ENCODE measurements around the gene SLC44A3.

SLC44A3 gene

DNA sequence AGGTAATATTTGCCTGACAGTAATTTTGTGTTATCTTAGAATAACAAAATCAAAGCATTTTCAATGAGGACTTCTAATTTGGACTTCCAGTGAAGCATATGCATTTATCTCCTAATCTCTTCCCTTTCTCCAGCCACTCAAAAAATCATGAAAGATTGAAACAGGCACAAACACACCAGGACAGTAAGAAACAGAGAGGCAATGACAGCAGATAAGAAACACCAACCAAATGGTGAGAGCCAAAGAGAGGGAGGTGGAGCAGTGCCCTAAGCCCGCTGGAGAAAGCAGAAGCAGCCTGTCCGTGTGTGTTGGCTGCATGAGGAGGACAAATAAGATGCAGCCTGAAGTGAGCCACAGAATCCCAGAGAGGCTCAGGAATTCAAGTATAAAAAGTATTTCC lies 39.0 kb downstream of the SLC44A3 start:
- H3K9me3 Mint-ChIP-seq, result no peaks in the 10 kb centered on the region
- H3K27ac Mint-ChIP-seq, result no peak overlapping the region
- H3K36me3 Mint-ChIP-seq, result no peaks in the 10 kb centered on the region
- no peak for DNase-seq
- CTCF ChIA-PET, result interaction anchor here (2.5 to 3.5 kb wide), 2 partner anchors 183 to 184 kb away, joined by 9 to 11 read pairs; no protein-coding TSS in a partner anchor
- H3K4me1 Mint-ChIP-seq, result no peaks in the 10 kb centered on the region
- H3K27me3 Mint-ChIP-seq, result peaks cover 19% of the 10 kb centered on the region
- H3K4me3 Mint-ChIP-seq, result no peak overlapping the region

DNA sequence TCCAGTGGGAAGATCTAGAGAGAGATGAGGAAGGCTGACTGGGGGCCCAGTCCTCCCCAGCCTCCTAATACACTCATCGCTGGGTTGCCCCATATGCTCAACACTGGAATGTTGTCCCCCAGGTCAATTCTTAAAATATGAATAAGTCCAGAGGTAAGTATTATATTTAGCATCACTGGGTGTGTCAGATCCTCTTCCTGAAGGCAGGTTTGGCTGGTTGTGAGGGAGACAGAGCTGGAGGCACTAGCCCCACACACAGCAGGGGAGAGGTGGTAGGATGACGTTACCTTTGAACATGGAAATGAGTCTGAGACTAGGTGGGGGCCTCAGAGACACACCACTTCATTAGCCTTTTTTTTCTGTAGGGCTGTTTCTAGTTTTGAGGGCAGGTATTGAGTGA lies 42.6 kb downstream of the SLC44A3 start:
- H3K4me3 Mint-ChIP-seq, result no peak overlapping the region
- no peak overlapping the region for H3K27ac Mint-ChIP-seq
- DNase-seq, result no peak
- no peaks in the 10 kb centered on the region for H3K9me3 Mint-ChIP-seq
- no peaks in the 10 kb centered on the region for H3K4me1 Mint-ChIP-seq
- H3K27me3 Mint-ChIP-seq, result peaks cover 24% of the 10 kb centered on the region
- CTCF ChIA-PET, result interaction anchor here (1.0 to 3.3 kb wide), 2 partner anchors 9 to 181 kb away, joined by 4 to 20 read pairs; no protein-coding TSS in a partner anchor
- H3K36me3 Mint-ChIP-seq, result no peaks in the 10 kb centered on the region

DNA sequence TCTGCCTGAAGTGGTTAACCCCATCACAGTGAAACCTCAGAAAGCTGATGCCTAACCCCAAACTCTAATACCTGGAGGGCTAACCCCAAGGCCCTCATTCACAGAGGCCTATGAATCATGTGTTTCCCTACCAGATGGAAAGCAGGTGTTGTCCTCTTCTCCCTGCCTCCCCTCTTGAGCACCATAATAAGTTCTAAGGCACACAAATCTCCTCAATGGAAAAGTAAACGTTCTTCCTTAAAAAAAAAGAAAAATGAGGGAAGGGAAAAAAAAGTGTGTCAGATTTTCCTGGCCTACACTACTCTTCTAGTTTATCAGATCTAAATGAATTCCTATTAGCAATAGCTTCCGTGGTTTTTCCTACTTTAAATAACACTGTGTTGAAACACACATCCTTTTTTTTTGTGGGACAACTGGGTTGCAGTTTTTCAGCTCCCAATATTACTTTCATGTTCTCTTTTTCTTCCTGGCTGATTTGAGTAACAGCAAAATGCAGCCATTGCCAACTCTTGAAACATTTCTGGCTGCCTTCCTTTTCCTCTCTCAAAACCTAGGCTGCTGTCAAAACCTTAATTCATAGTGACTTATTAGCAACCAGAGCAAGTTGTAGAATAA lies 43.2 kb downstream of the SLC44A3 start:
- CTCF ChIA-PET, result interaction anchor here (0.7 to 3.3 kb wide), 3 partner anchors 9 to 618 kb away, joined by 3 to 20 read pairs (median 4); no protein-coding TSS in a partner anchor
- DNase-seq, result no peak
- Mint-ChIP-seq H3K4me3 (no peak overlapping the region), H3K27me3 (peaks cover 22% of the 10 kb centered on the region), H3K4me1 (no peaks in the 10 kb centered on the region), H3K27ac (peak overlapping the region; percentile 33), H3K36me3 (no peaks in the 10 kb centered on the region), H3K9me3 (no peaks in the 10 kb centered on the region)

DNA sequence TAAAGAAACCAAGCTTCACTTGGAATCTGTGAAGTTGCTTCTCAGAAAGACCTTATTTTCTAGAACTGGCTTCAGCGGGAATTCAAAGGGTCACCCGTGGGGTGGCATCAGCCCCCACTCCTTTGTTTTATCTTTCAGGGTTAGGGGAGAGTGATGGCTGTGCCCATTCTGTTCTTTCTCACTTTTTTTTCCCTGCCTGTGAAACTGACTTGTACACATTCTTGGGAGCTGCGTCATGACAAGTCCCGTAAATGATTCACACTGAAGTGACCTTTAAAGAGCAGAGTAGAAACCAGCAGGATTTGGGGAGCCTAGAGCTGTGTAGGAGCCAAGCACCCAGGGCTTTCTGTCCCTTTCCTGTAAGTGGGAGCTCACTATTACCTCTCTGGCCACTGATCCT lies 43.8 kb downstream of the SLC44A3 start:
- no peaks in the 10 kb centered on the region for H3K9me3 Mint-ChIP-seq
- CTCF ChIA-PET, result interaction anchor here (0.7 to 3.3 kb wide), 2 partner anchors 10 to 618 kb away, joined by 3 to 20 read pairs; no protein-coding TSS in a partner anchor
- no peak overlapping the region for H3K4me3 Mint-ChIP-seq
- no peak for DNase-seq
- H3K4me1 Mint-ChIP-seq, result no peaks in the 10 kb centered on the region
- H3K27me3 Mint-ChIP-seq, result peaks cover 17% of the 10 kb centered on the region
- H3K36me3 Mint-ChIP-seq, result no peaks in the 10 kb centered on the region
- H3K27ac Mint-ChIP-seq, result no peak overlapping the region

DNA sequence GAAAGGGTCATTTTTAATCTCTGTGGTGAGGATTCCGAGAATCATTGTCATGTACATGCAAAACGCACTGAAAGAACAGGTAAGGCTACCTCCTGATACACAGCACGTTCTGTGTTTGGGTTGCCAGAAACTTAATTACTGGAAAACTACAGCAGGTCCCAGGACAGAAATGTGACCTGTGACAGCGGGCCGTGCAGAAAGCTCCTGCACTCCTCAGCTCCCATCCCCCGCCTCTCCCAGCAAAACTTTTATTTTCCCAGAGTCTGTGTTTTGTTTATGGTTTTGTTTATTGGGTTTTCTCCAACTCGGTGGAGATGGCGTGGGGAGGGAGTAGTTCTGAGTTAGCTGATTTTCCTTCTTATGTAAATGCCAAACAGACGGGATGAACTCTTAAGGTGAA lies 44.7 kb downstream of the SLC44A3 start:
- no peaks in the 10 kb centered on the region for H3K36me3 Mint-ChIP-seq
- CTCF ChIA-PET, result interaction anchor here (3.3 kb wide), 1 partner anchor 11 kb away, joined by 20 read pairs; no protein-coding TSS in a partner anchor
- H3K9me3 Mint-ChIP-seq, result no peaks in the 10 kb centered on the region
- H3K4me1 Mint-ChIP-seq, result no peaks in the 10 kb centered on the region
- H3K27ac Mint-ChIP-seq, result no peak overlapping the region
- H3K27me3 Mint-ChIP-seq, result peaks cover 15% of the 10 kb centered on the region
- H3K4me3 Mint-ChIP-seq, result no peak overlapping the region
- DNase-seq, result no peak

DNA sequence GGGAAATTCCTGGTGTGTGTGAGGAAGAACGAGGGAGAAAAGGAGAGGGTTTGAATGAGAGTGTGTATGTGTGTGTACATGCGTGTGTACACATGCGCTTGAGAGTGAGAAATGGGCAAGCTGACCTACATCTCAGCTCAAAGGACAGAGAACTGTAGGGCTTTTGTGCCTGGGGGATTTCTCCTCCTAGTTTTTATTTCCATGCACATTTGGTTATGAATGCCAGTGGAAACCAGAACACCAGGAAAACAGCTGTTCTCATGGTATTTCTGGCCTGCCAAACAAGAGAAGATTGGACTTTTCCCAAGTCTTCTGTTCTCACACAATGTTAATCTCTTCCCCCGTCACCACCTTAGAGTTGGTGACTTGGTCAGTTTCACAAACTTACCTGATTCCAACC lies 45.2 kb downstream of the SLC44A3 start:
- Mint-ChIP-seq H3K36me3 (no peaks in the 10 kb centered on the region), H3K9me3 (no peaks in the 10 kb centered on the region), H3K4me1 (no peaks in the 10 kb centered on the region), H3K4me3 (no peak overlapping the region), H3K27me3 (peaks cover 13% of the 10 kb centered on the region), H3K27ac (no peak overlapping the region)
- CTCF ChIA-PET, result no interaction called here
- DNase-seq, result no peak

DNA sequence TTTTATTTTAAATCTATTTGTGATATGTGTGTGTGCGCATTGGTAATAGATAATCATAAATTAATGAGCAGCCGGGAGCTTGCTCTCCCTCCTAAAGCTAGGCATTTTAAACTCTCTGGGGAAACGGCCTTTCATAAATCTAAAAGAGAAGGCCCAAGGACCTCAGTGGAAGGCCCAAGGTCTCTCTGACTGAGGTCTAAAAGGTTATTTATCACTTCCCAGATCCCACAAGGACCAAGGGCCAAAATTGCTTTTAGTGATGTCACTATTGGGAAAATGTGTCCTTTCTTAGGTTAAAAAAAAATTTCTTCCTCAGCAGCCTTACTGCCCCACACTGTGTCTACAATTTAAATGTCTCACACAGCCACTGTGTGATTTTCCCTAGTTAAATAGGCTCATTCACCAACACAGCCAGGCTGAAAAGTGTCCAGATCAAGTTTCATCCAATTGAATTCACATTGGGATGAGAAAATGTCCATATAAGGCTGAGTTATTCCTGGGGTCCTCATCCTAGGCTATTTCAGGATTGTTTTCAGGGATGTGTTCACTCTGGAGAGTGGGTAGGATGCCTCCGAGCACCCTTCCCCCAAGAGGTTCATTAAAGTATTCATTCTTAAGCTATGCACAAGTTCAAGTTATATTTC lies 46.1 kb downstream of the SLC44A3 start:
- no peak for DNase-seq
- CTCF ChIA-PET, result interaction anchor here (0.7 kb wide), 1 partner anchor 44 kb away, joined by 3 read pairs; no protein-coding TSS in a partner anchor
- Mint-ChIP-seq H3K27me3 (peaks cover 9% of the 10 kb centered on the region), H3K9me3 (no peaks in the 10 kb centered on the region), H3K27ac (no peak overlapping the region), H3K36me3 (no peaks in the 10 kb centered on the region), H3K4me3 (no peak overlapping the region), H3K4me1 (no peaks in the 10 kb centered on the region)

DNA sequence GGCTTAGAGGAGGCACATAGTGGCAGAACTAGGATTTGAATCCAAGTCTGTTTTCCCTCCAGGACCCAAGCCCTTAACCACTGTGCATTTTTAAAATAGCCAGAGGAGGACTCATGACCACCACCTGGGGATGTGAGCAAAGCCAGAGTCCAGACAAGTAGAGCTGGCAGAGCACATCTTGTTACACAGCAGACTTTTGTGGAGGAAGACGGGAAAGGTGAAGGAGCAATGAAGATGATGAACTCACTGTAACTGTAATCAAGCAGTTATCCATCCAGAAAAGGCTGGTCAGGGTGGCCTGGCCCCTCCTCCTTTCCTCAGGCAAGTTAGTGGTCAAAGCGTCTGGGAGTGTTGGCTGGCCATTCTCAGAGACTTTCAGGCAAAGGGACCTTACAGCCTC lies 50.9 kb downstream of the SLC44A3 start:
- Mint-ChIP-seq H3K27me3 (peaks cover 16% of the 10 kb centered on the region), H3K9me3 (no peaks in the 10 kb centered on the region), H3K27ac (no peak overlapping the region), H3K36me3 (no peaks in the 10 kb centered on the region), H3K4me1 (peaks cover 10% of the 10 kb centered on the region), H3K4me3 (no peak overlapping the region)
- CTCF ChIA-PET, result interaction anchor here (3.8 kb wide), 1 partner anchor 16 kb away, joined by 14 read pairs; no protein-coding TSS in a partner anchor
- no peak for DNase-seq

DNA sequence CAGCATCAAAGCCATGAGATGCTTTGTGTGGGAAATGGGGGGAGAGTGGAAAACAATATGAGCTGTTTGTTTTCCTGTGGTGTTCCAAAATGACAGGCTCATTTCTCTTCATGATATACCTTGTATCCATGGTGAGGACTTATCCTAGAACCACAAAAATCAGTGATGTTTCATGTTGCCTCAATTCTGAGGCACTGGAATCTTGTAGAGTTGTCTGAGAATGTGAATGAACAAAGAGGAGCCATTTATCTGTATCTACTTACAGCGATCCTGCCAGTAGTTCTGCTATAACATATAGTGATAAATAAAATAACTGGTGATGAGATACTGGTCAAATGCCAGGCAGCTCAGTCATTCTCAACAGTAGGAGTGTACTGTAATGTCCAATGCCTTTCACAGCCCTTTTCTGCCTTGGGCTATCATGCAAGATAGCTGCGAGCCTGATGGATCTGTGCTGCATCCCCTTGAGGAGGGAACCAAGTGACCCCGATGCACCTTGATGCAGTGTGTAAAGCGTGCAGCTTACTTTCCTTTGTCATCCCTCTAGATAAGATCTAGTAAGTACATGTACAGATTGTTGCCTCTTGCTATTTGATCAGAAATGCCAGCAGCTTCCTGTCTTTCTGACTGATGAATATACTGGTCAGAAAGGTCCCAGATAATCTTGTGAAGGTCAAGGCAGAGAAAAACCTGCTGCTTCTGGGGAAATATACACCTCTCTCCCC lies 52.8 kb downstream of the SLC44A3 start:
- Mint-ChIP-seq H3K27ac (no peak overlapping the region), H3K4me1 (peaks cover 15% of the 10 kb centered on the region), H3K36me3 (no peaks in the 10 kb centered on the region), H3K9me3 (no peaks in the 10 kb centered on the region), H3K27me3 (peaks cover 27% of the 10 kb centered on the region), H3K4me3 (no peak overlapping the region)
- DNase-seq, result no peak
- CTCF ChIA-PET, result interaction anchor here (1.5 kb wide), 1 partner anchor 18 kb away, joined by 6 read pairs; no protein-coding TSS in a partner anchor

DNA sequence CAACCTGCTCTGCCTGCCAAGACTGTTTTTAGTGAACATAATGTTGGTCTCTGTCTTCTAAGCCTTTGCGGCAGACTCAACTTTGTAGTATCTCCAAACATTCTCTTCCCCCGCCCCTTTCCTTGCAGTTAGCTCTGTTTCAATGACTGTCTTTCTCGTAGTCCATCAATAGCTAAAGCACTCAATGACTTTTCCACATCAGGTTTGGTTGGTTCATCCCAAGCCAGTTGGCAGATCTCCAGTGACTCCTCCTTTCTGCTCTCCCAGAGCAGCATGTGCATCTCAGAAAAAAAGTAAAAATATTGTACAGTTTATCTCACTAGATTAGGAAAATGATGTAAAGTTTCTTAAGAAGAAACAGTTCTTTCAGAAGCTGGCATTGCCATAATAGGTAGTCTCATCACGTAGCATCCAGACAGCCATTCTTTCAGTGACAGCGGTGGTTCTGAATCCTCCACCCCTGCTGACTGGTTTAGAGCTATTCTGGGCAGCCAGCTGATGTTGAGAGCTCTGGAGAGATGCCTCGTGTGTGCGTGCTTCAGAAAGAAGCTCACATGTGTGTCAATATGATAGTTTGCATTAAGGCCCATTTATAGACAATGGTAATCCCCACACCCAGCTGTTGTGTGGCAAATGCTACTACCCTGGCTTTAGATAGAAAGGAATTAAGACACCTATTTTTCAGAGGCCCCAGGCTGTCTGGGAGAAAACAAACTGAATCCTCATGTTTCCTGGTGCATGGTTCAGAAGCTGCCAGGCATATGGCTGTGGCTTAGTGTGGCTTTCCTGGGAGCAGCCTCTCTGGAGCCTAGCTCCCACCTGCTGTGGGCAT lies 53.6 kb downstream of the SLC44A3 start:
- Mint-ChIP-seq H3K27me3 (peaks cover 27% of the 10 kb centered on the region), H3K4me3 (no peak overlapping the region), H3K9me3 (no peaks in the 10 kb centered on the region), H3K27ac (no peak overlapping the region), H3K4me1 (peaks cover 15% of the 10 kb centered on the region), H3K36me3 (no peaks in the 10 kb centered on the region)
- CTCF ChIA-PET, result interaction anchor here (0.8 to 1.5 kb wide), 2 partner anchors 18 to 170 kb away, joined by 4 to 6 read pairs; no protein-coding TSS in a partner anchor
- DNase-seq, result no peak

DNA sequence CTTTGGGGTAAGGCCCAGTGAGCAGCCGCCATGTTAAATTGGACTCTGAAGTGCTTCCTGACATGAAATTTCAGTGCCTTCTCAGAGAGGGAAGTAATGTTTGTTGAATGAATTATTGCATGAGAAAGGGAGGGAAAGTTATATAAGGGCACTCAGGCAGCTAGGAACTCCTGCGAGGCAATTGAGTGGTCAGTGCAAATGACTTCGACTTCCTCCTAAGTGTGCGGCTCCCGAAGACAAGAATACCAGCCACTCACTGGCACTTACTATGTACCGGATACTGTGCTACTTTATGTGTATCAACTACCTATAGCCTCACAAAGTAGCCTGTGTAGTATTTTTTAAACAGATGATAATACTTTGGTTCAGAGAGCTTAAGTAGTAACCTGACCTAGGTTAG lies 54.3 kb downstream of the SLC44A3 start:
- DNase-seq, result no peak
- CTCF ChIA-PET, result no interaction called here
- Mint-ChIP-seq H3K4me1 (peaks cover 15% of the 10 kb centered on the region), H3K4me3 (no peak overlapping the region), H3K36me3 (no peaks in the 10 kb centered on the region), H3K27me3 (peaks cover 24% of the 10 kb centered on the region), H3K27ac (no peak overlapping the region), H3K9me3 (no peaks in the 10 kb centered on the region)

DNA sequence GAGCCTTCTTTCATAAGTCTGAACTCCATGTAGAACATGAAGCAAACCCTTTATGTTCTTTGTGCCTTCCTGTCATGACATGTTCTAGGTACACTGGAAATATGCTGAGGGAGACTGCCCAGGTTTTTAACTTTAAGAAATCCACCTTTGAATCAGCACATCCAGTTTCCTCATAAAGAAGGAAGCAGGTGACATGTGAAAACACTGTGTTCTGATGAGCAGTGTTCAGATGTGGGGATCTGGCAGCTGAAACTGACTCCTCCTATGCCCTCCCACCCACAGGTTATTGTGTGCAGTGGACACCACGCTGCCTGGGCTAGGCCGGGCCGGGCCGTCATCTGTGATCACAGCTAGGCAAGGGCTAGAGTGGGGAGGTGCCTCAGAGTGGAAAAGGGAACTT lies 55.6 kb downstream of the SLC44A3 start:
- peaks cover 23% of the 10 kb centered on the region for H3K27me3 Mint-ChIP-seq
- no peak for DNase-seq
- peaks cover 15% of the 10 kb centered on the region for H3K4me1 Mint-ChIP-seq
- H3K36me3 Mint-ChIP-seq, result no peaks in the 10 kb centered on the region
- peak overlapping the region; percentile 50 for H3K27ac Mint-ChIP-seq
- H3K4me3 Mint-ChIP-seq, result no peak overlapping the region
- CTCF ChIA-PET, result no interaction called here
- no peaks in the 10 kb centered on the region for H3K9me3 Mint-ChIP-seq

DNA sequence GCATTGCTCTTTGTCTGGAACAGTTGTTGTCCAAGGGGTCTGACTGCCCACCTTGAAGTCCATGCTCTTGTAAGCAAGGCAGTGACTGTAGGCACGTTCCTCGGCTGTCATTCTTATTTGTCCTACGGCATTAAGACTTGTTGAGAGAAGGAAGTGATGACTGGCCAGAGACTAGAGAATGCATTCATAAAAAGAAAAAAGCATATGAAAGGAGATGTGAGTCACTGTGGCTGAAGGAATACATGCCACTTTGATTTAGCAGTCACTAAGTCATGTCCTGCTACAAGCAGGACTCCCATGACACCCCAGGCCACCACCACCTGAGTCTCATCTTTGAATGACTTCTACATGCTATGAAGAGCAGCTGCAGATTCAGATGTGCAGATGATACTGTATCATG lies 56.2 kb downstream of the SLC44A3 start:
- no peak for DNase-seq

DNA sequence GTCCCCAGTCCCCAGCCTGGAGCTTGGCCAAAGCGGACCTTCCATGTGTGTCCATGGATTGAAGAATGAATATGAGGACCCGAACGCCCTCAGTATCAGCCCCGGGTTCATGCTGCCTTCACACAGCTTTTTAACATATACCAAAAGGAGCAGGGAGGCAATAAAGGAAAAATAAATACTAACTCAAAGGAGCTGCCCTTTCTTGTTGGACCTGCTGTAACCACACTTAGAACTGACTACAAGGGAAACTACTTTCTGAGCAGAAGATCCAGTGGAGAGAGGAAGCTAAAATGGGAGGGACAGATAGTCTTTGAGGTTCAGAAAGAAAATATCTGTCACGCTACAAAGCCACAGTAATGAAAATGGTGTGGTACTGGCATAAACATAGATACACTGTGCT lies 58.2 kb downstream of the SLC44A3 start:
- Mint-ChIP-seq H3K4me3 (no peak overlapping the region), H3K4me1 (peaks cover 22% of the 10 kb centered on the region), H3K27ac (no peak overlapping the region), H3K36me3 (no peaks in the 10 kb centered on the region), H3K9me3 (no peaks in the 10 kb centered on the region), H3K27me3 (peaks cover 22% of the 10 kb centered on the region)
- CTCF ChIA-PET, result interaction anchor here (1.0 kb wide), 1 partner anchor 24 kb away, joined by 3 read pairs; no protein-coding TSS in a partner anchor
- DNase-seq, result no peak

More for the DNA sequence above, 56.2 kb downstream of the SLC44A3 start:
- peaks cover 15% of the 10 kb centered on the region for H3K4me1 Mint-ChIP-seq
- no peak overlapping the region for H3K27ac Mint-ChIP-seq
- H3K4me3 Mint-ChIP-seq, result no peak overlapping the region
- no peaks in the 10 kb centered on the region for H3K36me3 Mint-ChIP-seq
- peaks cover 23% of the 10 kb centered on the region for H3K27me3 Mint-ChIP-seq
- no peaks in the 10 kb centered on the region for H3K9me3 Mint-ChIP-seq
- CTCF ChIA-PET, result no interaction called here
